ENCODE data around the gene ZBTB12.

DNA sequence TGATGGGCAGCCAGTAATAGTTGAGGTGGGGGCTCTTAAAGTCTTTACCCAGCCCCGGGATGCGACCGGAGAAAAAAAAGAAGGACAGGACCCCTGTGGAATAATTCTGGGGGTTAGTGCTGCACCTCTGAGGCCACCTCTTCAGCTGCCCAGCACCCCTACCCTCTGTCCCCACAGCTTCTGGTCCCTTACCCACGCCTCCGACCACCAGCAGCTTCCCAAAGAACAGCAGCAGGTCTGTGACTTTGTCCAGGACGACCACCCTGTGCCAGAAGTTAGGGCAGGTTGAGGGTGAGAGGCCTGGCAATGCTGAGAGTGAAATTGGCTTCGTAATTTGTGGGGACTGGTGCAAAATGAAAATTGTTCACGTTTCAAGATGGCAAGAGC, 37.1 kb downstream of the ZBTB12 start:
- TF ChIP-seq GATA2 (IDR thresholded peaks at IDR 0.05; ENCODE audit: low read depth, low read length): no peak
- no peak for TF ChIP-seq GATA3 (IDR thresholded peaks at IDR 0.05; ENCODE audit: low read depth, low read length)
